HG02759 (cell line): ENCODE measurements around the gene USP46.

ENCODE experiments used
- ATAC-seq: cut with Tn5 transposase; IDR thresholded peaks from one replicate; pipeline ENCODE4 v1.9.1; 2021; ENCODE audit warnings: mild to moderate bottlenecking, moderate library complexity; ENCODE audit not compliant: unreplicated experiment

The USP46 gene, protein sequence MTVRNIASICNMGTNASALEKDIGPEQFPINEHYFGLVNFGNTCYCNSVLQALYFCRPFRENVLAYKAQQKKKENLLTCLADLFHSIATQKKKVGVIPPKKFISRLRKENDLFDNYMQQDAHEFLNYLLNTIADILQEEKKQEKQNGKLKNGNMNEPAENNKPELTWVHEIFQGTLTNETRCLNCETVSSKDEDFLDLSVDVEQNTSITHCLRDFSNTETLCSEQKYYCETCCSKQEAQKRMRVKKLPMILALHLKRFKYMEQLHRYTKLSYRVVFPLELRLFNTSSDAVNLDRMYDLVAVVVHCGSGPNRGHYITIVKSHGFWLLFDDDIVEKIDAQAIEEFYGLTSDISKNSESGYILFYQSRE

DNA sequence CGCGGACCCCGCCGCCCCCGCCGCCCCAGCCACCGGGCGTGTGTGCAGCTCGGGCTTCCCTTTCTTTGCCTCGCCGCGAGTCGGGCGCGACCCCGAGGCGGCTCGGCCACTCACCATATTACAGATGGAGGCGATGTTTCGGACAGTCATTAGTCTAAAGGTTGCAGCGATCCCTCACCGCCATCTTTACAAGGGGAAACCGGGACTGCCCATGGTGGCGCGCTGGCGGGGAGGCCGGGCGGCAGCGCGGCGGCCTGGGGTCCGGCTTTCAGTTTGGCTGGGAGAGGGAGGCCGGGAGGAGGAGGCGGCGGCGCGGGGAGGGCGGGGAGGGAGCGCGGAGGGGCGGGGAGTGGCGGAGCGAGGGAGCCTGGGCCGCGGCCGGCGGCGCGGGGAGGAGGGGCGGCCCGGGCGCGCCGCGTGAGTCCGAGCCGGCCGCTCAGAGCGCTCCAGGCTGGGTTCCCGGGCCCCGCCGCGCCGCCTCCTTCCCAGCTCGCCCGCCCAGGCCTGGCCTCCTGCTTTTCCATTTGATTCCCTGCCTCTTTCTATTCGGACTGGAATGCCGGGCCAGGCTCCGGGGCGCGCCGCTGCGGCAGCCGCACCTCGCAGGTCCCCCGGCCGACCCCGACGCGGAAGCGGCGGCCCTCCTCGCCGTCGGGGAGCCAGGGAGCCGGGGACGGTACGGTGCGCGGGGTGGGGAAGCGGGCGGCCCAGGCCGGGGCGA is at the start of gene USP46:
Gene USP46 (minus strand): TSS at position 301 of the 721 bp plus-strand sequence. CDS start 151 bp downstream, at position 150.
- ATAC-seq = peak; percentile 88

DNA sequence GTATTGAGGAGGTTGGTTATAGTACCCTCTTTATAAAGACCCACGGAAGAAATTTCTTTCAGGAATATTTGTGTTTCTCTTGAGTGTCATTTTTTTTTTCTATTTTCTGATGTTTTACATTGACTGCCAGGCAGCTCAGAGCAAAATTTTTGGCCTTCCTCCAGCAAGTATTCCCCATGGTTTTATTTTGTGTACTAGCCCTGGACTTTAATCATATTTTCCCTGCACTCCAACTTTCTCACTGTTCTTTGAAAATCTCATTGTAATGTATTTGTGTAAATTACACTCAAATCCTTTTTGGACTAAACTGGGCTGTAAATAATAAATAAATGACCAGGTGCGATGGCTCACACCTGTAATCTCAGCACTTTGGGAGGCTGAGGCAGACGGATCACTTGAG is 45.6 kb upstream of the USP46 start:
- ATAC-seq = no peak

DNA sequence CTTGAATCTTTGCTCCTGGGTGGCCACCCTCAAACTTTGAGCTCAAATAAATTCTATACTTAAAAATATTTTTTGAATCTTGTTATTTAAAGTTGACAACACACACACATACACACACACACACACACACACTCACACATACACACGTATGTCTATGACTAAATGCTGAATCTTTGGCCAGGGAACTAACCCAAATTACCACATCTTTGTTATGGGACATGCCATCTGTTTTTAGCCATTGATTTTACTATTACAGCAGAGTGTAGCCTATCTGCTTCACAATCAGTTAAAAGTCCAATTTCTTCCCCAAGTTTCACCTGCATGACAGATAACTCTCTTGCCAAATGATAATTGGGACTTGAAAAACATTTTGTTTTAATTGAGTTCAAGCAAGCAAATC is 45.0 kb upstream of the USP46 start:
- ATAC-seq = no peak

DNA sequence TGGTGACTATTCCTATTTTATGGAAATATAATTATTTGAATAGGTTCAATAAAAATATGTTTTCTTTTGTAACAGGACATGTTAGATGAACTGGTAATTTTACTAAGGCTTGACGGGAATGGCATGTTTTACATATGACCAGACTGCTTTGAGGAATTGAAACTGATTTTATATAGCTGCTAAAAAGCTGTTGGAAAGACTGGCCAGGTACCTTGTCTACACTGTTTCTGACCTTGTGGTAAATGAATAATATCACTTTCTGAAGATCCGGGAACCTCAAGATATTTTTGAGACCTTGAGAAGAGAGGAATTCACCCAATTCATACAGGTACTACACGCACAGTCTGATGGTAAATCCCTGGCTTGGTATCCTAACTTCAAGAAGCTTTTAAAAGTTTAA is 42.1 kb upstream of the USP46 start:
- ATAC-seq = peak; percentile 91

DNA sequence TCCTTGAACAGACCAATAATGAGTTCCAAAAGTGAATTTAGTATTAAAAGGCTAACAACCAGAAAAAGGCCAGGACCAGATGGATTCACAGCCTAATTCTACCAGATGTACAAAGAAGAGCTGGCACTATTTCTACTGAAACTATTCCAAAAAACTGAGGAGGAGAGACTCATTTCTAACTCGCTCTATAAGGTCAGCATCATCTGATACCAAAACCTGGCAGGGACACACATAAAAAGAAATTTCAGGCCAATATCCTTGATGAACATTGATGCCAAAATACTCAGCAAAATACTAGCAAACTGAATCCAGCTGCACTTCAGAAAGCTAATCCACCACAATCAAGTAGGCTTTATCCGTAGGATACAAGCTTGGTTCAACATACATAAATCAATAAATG is 35.8 kb upstream of the USP46 start:
- ATAC-seq = no peak

DNA sequence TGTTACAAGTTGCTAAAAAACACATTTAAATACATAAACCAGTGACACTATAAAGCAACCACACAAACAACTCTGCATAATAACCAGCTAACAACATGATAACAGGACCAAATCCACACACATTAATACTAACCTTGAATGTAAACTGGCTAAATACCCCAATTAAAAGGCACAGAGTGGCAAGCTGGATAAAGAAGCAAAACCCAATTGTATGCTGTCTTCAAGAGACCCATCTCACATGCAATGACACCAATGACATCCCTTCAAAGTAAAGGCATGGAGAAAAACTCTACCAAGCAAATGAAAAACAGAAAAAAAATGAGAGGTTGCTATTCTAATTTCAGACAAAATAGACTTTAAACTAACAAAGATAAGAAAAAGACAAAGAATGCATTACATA is 34.4 kb upstream of the USP46 start:
- ATAC-seq = no peak

DNA sequence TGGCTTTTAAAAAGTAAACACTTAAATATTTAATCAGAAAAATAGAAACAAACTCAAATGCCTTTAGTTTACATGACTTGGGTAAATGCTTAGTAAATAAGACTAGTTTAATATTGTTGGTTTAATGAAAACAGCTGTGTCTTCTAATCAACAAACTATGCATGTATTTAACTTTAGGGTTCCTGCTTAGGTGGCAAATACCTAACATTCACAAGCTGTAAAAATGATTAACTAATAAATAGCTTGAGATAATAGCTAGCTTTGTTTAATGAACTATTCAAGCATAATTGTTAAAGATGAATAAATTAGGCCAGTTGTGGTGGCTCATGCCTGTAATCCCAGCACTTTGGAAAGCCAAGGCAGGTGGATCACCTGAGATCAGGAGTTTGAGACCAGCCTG is 30.0 kb upstream of the USP46 start:
- no peak for ATAC-seq

DNA sequence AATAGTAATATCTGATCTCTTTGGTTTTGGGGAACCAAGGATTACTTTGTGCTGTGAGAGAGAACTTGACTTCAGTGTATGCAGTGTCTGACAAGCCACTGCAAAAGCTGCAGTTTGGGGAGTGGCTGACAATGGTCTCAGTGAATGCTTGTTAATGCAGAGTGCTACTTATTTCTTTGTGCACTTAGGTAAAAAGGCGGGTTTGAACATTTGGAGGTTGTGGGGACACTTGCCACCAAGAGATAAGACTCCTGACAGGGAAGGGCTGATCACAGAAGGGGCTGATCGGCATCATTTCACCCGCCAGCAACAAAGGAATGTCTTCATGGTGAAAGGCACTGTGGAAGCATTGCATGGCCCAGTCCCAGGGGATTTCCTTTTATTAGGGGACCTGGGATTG is 28.6 kb upstream of the USP46 start:
- ATAC-seq = no peak

DNA sequence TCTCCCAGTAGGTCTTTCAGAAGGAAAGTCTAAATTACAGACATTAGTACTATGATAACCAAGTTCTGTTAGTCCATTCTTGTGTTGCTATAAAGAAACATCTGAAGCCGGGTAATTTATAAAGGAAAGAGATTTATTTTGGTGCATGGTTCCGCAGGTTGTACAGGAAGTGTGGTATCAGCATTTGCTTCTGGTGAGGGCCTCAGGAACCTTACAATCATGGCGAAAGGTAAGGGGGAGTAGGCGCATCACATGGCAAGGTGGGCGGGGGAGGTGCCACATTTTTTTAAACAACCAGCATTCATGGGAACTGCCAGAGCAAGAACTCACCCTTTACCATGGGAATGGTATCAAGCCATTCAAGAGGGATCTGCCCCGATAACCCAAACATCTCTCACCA is 26.2 kb upstream of the USP46 start:
- ATAC-seq = no peak

DNA sequence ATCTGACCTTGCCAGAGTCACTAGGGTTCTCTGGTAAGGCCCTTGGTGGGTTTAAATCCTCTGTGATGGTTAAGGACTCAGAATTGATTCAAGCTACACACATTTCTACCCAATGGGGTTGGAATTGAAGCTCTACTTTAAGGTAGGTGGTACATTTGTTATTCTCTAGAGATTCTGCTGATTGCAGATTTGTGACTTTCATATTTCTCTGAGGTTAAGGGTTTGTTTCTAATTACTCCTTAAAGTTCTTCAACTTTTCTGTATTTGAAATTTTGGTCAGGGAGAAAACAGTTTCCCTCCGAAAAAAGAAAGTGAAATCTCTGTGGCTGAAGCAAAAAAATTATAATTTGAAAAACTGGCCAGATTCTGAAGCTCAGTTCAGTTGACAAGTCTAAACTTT is 25.8 kb upstream of the USP46 start:
- no peak for ATAC-seq

DNA sequence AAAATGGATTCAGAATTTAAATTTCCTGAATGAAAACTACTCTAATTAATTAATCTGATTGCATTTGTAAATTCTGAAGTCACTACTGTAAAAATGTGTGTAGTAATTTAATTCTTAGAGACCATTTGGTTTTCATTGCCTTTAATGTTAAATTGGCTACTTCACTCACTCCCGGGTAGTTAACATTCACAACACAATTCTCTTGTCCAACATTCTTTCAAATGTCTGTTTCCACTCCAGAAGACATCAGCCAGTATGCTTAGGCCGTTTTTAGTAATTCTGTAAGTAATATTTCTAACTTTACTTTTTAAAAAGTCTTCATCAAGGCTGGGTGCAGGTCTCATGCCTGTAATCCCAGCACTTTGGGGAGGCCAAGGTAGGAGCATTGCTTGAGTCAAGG is 21.3 kb upstream of the USP46 start:
- no peak for ATAC-seq

DNA sequence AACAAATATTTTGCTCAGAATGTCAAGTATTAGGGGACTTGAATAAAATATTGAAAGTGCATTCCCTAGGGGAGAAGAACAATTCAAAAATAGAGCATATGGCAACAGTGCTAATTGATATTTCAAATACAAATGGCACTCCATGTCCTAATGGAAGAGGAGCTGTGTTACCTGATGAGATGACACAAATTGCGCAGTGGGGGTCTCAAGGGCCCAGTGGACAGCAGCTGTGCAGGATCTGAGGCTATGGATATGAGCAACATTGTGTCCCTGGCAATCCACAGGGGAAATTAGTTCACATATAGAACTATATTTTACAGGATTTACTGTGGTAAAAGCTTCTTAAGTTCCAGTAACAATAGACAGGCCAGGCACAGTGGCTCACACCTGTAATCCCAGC is 17.4 kb upstream of the USP46 start:
- ATAC-seq = no peak

DNA sequence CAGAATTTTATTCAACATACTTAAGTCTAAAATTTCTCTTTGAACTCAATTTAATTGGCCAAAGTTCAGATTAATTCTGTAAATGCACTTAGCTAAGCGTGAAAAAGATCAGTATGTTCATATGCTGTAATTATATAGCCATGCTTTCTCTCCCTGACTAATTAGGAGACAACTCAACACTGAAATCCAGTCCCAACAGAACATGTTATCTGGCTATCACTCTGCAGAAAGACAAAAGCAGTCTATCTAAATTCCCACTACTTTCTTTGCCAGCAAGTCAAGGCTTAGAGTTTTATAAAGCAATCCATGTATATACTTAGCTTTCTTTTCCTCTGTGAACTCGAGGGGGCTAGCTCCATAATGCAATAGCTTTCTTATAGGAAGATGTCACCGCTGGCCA is 16.0 kb upstream of the USP46 start:
- no peak for ATAC-seq

DNA sequence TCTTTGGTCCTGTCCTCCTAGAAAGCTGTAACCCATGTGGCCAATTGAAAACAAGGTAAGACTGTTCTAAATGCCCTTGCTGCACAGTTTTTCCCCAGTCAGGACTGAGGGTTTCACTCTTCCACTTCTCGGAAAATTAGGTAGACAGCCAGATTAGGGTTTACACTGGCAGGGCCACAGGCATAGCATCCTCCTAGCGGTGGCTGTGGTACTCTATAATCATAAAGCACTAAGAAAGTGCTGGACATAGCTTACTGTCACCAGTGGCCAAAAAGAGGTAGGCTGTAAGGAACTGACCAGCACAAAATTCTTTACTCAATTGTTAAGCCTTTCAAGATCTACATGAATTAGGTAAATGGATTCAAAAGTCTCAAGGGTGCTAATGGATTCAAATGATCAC is 11.6 kb upstream of the USP46 start:
- no peak for ATAC-seq

DNA sequence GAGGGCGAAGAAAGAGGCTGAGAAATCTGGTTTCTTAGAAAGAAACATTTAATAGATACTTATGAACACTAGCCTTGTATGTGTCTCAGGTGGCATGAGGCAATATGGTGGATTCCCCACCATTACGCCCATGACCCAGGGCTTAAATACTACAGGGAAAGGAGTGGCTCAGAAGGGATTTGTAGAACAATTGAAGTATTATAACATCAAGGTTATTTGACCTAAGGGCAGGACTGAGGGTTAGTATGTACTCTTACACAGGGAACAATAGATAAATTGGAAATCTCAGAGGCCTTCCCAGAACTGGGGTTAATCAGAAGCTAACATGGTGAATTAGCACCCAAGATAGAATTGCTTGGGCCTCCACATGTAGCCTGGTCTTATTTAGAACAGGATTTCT is 11.0 kb upstream of the USP46 start:
- no peak for ATAC-seq

DNA sequence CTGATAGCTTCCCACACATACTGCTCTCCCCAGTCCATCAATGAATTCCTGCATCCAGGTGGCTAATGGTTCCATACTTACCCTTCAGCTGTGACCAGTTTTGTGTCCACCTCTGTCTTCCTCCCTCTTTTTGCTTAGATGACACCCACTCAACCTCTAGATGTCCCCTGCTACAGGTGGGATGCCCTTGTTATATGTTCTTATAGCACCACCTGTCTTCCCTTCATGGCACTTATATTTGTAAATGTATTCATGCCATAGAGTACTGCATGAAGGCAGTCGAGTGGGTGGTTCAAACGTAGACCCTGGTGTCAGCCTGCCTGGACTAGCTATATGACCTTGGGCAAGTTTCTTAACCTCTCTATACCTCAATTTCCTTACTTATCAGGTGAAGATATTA is 6.5 kb upstream of the USP46 start:
- ATAC-seq = peak; percentile 84

DNA sequence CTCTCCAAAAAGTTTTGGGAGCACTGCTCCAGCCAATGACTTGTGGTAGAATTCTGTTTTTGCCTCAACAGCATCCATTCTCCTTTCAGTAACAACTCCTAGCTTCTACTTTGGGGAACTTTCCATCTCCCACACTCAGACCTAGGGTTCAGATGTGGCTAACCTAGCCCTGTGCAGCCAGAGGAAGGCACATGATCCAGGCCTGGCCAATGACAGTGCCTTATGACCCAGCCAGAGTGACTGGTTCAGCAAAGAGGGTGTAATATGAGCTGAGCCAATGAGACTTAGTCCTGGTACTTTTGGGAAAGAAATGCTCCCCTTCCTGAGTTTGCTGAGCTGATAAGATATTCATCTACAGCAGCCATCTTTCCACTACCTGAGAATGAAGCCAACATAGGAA is 5.4 kb upstream of the USP46 start:
- ATAC-seq = no peak

DNA sequence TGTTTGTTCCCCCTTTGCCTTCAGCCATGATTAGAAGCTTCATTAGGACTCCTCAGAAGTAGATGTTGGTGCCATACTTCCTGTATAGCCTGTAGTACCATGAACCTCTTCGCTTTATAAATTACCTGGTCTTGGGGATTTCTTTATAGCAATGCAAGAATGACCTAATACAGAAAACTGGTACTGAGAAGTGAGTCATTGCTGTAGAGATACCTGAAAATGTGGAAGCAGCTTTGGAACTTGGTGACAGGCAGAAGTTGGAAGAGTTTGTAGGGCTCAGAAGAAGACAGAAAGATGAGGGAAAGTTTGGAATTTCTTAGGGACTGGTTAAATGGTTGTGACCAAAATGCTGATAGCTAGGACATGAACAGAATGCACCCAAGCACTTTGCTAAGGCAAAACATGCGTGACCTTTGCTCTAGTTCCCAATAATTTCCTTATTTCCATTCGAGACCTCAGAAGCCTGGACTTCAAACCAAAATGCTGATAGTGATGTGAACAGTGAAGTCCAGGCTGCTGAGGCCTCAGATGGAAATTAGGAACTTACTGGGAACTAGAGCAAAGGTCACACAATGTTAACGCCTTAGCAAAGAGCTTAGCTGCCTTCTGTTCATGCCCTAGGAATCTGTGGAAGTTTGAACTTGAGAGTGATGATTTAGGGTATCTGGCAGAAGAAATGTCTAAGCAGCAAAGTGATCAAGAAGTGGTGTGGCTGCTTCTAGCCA is 3.0 kb upstream of the USP46 start:
- no peak for ATAC-seq

DNA sequence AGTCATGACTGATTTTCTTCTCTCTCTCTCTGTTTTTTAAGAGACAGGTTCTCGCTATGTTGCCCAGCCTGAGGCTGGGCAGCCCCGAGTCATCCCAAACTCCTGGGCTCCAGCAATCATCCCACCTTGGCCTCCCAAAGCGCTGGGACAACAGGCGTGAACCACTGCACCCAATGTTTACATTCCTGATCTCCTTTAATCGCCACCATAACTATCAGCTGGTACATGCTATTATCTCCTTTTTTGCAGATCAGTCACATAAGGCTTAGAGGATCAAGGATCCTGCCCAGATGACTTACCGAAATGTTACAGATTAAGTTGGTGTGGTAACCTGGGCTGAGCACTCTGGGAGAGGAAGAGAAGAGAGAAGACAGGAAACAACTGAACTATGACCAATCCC is 1.5 kb upstream of the USP46 start:
- no peak for ATAC-seq

DNA sequence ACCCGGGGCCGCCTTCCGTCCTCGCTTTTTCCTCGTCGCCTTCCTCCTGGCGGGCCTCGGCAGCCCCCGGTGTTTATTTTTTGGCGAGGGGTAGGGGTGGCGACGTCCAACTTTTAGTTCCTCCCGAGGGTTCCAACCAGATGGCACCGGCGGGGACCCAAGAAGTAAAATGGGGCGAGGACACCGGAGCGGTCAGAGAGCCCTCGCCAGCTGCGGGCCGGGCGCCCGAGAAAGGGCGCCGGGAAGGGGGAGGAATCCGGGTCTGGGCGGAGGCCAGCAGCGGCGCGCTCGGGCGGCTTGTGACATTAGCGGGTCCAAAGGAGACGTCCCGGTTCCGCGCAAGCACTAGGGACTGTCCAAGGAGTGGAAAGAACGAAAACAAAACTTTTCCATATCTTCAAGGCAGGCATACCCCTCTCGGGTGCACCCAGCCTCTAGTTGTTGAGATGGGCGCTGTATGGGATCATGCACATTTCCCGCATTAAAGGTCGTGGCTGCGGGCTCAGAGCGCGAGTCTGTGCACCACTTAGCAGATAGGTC is 691 bp upstream of the USP46 start:
- ATAC-seq = peak; percentile 32

DNA sequence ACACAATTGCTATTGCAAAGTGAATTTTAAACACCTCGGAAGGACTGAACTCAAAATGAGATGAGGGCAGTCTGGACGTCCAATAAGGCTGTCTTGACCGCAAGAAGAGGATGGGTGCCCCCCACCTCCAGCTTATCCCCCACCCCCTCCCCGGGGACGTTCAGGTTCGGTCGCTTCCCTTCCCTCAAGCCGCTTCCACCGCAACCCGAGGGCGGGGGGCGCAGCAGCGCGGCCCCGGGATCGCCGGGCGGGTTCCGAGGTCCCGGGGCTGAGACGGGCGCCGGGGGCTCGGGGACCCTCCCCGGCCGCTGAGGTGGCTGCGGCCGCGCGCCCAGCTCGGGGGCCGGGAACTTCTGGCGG is 480 bp downstream of the USP46 start:
- peak; percentile 24 for ATAC-seq
